Measurements from ENCODE around the gene TEX19.

TEX19 gene

GRCh38 chr17:82327289-82327688 lies 31.8 kb upstream of the TEX19 start:
- Histone ChIP-seq H2BK15ac (ENCODE audit: low read depth, poor library complexity, severe bottlenecking) (no peak overlapping the region), H3K4ac (ENCODE audit: low read depth in 1 of 2, low read length in 2 of 2) (no peak overlapping the region), H3K9me3 (ENCODE audit: control insufficient read depth, low read length) (no peaks in the 10 kb centered on the region), H2AFZ (ENCODE audit: low read depth, low read length) (no peak overlapping the region), H2BK120ac (ENCODE audit: low read depth, low read length) (no peak overlapping the region), H3K9ac (ENCODE audit: low read length) (no peak overlapping the region), H3K4me1 (ENCODE audit: control insufficient read depth, insufficient read depth, low read depth, low read length) (peaks cover 40% of the 10 kb centered on the region), H3K36me3 (ENCODE audit: control insufficient read depth in 1 of 2, insufficient read depth in 2 of 2, low read depth in 1 of 2, low read length in 2 of 2) (peaks cover 0 to 32% of the 10 kb centered on the region in 2 experiments), H4K8ac (ENCODE audit: low read length) (no peak overlapping the region), H3K23ac (ENCODE audit: low read length in 2 of 2) (no peak overlapping the region), H2BK12ac (ENCODE audit: low read length in 2 of 2) (no peak overlapping the region), H3K27me3 (ENCODE audit: control insufficient read depth in 1 of 2, insufficient read depth in 1 of 2, low read length in 2 of 2) (peaks cover 0 to under 1% of the 10 kb centered on the region in 2 experiments), H3K4me3 (ENCODE audit: insufficient read depth in 1 of 2, low read depth in 1 of 2, low read length in 2 of 2) (no peak overlapping the region), H3K27ac (ENCODE audit: low read length, poor library complexity, severe bottlenecking) (no peak overlapping the region), H3K14ac (ENCODE audit: low read length in 2 of 2) (no peak overlapping the region), H3K4me2 (ENCODE audit: low read length, poor library complexity, severe bottlenecking) (no peak overlapping the region), H3K18ac (ENCODE audit: low read depth in 1 of 2, low read length in 2 of 2) (no peak overlapping the region), H3K79me1 (replicated peaks; ENCODE audit: low read length, poor library complexity, severe bottlenecking) (no peaks in the 10 kb centered on the region), H2AK5ac (ENCODE audit: low read length, severe bottlenecking) (no peak overlapping the region), H4K91ac (ENCODE audit: low read length) (no peak overlapping the region), H2BK5ac (ENCODE audit: low read depth, low read length, poor library complexity, severe bottlenecking) (no peak overlapping the region)
- WGBS, result 90% methylated on average over 15 of the region's 15 CpGs
- no peak for DNase-seq

- Histone ChIP-seq H3K4me2 (ENCODE audit: low read length, poor library complexity, severe bottlenecking) (no peak overlapping the region), H3K9me3 (ENCODE audit: control insufficient read depth, low read length) (no peaks in the 10 kb centered on the region), H3K18ac (ENCODE audit: low read depth in 1 of 2, low read length in 2 of 2) (no peak overlapping the region), H2BK120ac (ENCODE audit: low read depth, low read length) (no peak overlapping the region), H2AFZ (ENCODE audit: low read depth, low read length) (no peak overlapping the region), H2BK15ac (ENCODE audit: low read depth, poor library complexity, severe bottlenecking) (no peak overlapping the region), H4K91ac (ENCODE audit: low read length) (no peak overlapping the region), H3K23ac (ENCODE audit: low read length in 2 of 2) (no peak overlapping the region), H3K27ac (ENCODE audit: low read length, poor library complexity, severe bottlenecking) (no peak overlapping the region), H3K4me3 (ENCODE audit: insufficient read depth in 1 of 2, low read depth in 1 of 2, low read length in 2 of 2) (no peak overlapping the region), H3K14ac (ENCODE audit: low read length in 2 of 2) (no peak overlapping the region), H3K4me1 (ENCODE audit: control insufficient read depth, insufficient read depth, low read depth, low read length) (peaks cover 44% of the 10 kb centered on the region), H2BK5ac (ENCODE audit: low read depth, low read length, poor library complexity, severe bottlenecking) (no peak overlapping the region), H2AK5ac (ENCODE audit: low read length, severe bottlenecking) (no peak overlapping the region), H4K8ac (ENCODE audit: low read length) (no peak overlapping the region), H3K9ac (ENCODE audit: low read length) (no peak overlapping the region), H3K79me1 (replicated peaks; ENCODE audit: low read length, poor library complexity, severe bottlenecking) (no peaks in the 10 kb centered on the region), H3K36me3 (ENCODE audit: control insufficient read depth in 1 of 2, insufficient read depth in 2 of 2, low read depth in 1 of 2, low read length in 2 of 2) (peaks cover 0 to 31% of the 10 kb centered on the region in 2 experiments), H3K4ac (ENCODE audit: low read depth in 1 of 2, low read length in 2 of 2) (no peak overlapping the region), H3K27me3 (ENCODE audit: control insufficient read depth in 1 of 2, insufficient read depth in 1 of 2, low read length in 2 of 2) (no peaks in the 10 kb centered on the region), H2BK12ac (ENCODE audit: low read length in 2 of 2) (no peak overlapping the region)
- DNase-seq, result no peak
- 78% methylated on average over 13 of the region's 16 CpGs for WGBS
Measured at GRCh38 chr17:82327757-82328140, 31.3 kb upstream of the TEX19 start.

GRCh38 chr17:82328141-82328993 lies 30.7 kb upstream of the TEX19 start:
- no peak overlapping the region for H2BK120ac ChIP-seq (ENCODE audit: low read depth, low read length)
- no peak overlapping the region for H3K27ac ChIP-seq (ENCODE audit: low read length, poor library complexity, severe bottlenecking)
- no peak overlapping the region for H4K91ac ChIP-seq (ENCODE audit: low read length)
- peaks cover 50% of the 10 kb centered on the region for H3K4me1 ChIP-seq (ENCODE audit: control insufficient read depth, insufficient read depth, low read depth, low read length)
- no peak overlapping the region for H3K4me2 ChIP-seq (ENCODE audit: low read length, poor library complexity, severe bottlenecking)
- no peaks in the 10 kb centered on the region for H3K27me3 ChIP-seq (ENCODE audit: control insufficient read depth in 1 of 2, insufficient read depth in 1 of 2, low read length in 2 of 2)
- no peak overlapping the region for H2BK15ac ChIP-seq (ENCODE audit: low read depth, poor library complexity, severe bottlenecking)
- DNase-seq, result no peak
- 79% methylated on average over 21 of the region's 28 CpGs for WGBS
- H3K79me1 ChIP-seq (replicated peaks; ENCODE audit: low read length, poor library complexity, severe bottlenecking), result no peaks in the 10 kb centered on the region
- H3K9ac ChIP-seq (ENCODE audit: low read length), result no peak overlapping the region
- H2AK5ac ChIP-seq (ENCODE audit: low read length, severe bottlenecking), result no peak overlapping the region
- H3K23ac ChIP-seq (ENCODE audit: low read length in 2 of 2), result no peak overlapping the region
- no peaks in the 10 kb centered on the region for H3K9me3 ChIP-seq (ENCODE audit: control insufficient read depth, low read length)
- H2BK5ac ChIP-seq (ENCODE audit: low read depth, low read length, poor library complexity, severe bottlenecking), result no peak overlapping the region
- no peak overlapping the region for H3K18ac ChIP-seq (ENCODE audit: low read depth in 1 of 2, low read length in 2 of 2)
- H2BK12ac ChIP-seq (ENCODE audit: low read length in 2 of 2), result no peak overlapping the region
- no peak overlapping the region for H2AFZ ChIP-seq (ENCODE audit: low read depth, low read length)
- no peak overlapping the region for H4K8ac ChIP-seq (ENCODE audit: low read length)
- H3K14ac ChIP-seq (ENCODE audit: low read length in 2 of 2), result no peak overlapping the region
- peaks cover 0 to 26% of the 10 kb centered on the region in 2 experiments for H3K36me3 ChIP-seq (ENCODE audit: control insufficient read depth in 1 of 2, insufficient read depth in 2 of 2, low read depth in 1 of 2, low read length in 2 of 2)
- H3K4ac ChIP-seq (ENCODE audit: low read depth in 1 of 2, low read length in 2 of 2), result no peak overlapping the region
- no peak overlapping the region for H3K4me3 ChIP-seq (ENCODE audit: insufficient read depth in 1 of 2, low read depth in 1 of 2, low read length in 2 of 2)

- H4K8ac ChIP-seq (ENCODE audit: low read length), result no peak overlapping the region
Measured at GRCh38 chr17:82328994-82329507, 30.0 kb upstream of the TEX19 start.

More at GRCh38 chr17:82328994-82329507, 30.0 kb upstream of the TEX19 start:
- Histone ChIP-seq H2BK120ac (ENCODE audit: low read depth, low read length) (no peak overlapping the region), H3K27ac (ENCODE audit: low read length, poor library complexity, severe bottlenecking) (no peak overlapping the region), H2BK15ac (ENCODE audit: low read depth, poor library complexity, severe bottlenecking) (no peak overlapping the region), H2AFZ (ENCODE audit: low read depth, low read length) (no peak overlapping the region), H2BK12ac (ENCODE audit: low read length in 2 of 2) (no peak overlapping the region), H3K9me3 (ENCODE audit: control insufficient read depth, low read length) (no peaks in the 10 kb centered on the region), H3K14ac (ENCODE audit: low read length in 2 of 2) (peak overlapping the region in 1 of 2 experiments; percentile 53), H2BK5ac (ENCODE audit: low read depth, low read length, poor library complexity, severe bottlenecking) (no peak overlapping the region), H3K9ac (ENCODE audit: low read length) (no peak overlapping the region), H3K18ac (ENCODE audit: low read depth in 1 of 2, low read length in 2 of 2) (no peak overlapping the region), H4K91ac (ENCODE audit: low read length) (no peak overlapping the region), H3K4me2 (ENCODE audit: low read length, poor library complexity, severe bottlenecking) (no peak overlapping the region), H3K27me3 (ENCODE audit: control insufficient read depth in 1 of 2, insufficient read depth in 1 of 2, low read length in 2 of 2) (no peaks in the 10 kb centered on the region), H3K36me3 (ENCODE audit: control insufficient read depth in 1 of 2, insufficient read depth in 2 of 2, low read depth in 1 of 2, low read length in 2 of 2) (peaks cover 0 to 26% of the 10 kb centered on the region in 2 experiments), H3K79me1 (replicated peaks; ENCODE audit: low read length, poor library complexity, severe bottlenecking) (no peaks in the 10 kb centered on the region), H3K4me3 (ENCODE audit: insufficient read depth in 1 of 2, low read depth in 1 of 2, low read length in 2 of 2) (no peak overlapping the region), H3K4ac (ENCODE audit: low read depth in 1 of 2, low read length in 2 of 2) (no peak overlapping the region), H3K4me1 (ENCODE audit: control insufficient read depth, insufficient read depth, low read depth, low read length) (peaks cover 57% of the 10 kb centered on the region), H2AK5ac (ENCODE audit: low read length, severe bottlenecking) (no peak overlapping the region), H3K23ac (ENCODE audit: low read length in 2 of 2) (no peak overlapping the region)
- WGBS, result 82% methylated on average over 15 of the region's 15 CpGs
- DNase-seq, result no peak
